ENCODE measurements around the gene FKBP9.

Gene FKBP9

DNA sequence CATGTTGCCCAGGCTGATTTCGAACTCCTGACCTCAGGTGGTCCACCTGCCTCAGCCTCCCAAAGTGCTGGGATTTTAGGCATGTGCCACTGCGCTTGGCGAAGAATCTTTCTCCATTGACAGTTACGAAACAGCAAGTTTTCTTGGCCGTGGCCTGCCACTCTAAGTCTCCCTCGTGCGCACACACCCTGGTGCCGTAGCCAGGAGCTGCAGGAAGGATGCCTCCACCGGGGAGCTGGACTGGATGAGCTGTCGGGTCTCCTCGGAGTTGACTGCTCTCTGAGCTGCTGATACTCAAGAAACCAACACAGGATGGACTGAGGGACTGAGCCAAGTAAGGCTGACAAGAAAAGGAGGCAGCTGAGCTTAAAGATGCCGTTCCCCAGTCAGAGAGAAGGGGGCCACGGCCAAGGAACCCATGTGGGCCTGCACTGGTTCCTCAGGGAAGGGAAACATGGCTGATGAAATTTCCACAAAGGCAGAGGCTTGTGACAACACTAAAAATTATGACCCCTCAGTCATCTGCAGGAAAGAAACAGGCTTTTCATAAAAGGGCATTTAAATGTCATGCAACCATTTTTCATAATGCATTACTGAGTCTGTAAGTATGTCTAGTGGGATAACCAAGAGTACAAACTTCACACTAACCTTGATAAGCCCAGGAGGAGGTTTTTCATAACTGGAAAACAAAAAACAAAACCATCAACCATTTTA lies 27.7 kb upstream of the FKBP9 start:
- TF ChIP-seq, protein P1, sequence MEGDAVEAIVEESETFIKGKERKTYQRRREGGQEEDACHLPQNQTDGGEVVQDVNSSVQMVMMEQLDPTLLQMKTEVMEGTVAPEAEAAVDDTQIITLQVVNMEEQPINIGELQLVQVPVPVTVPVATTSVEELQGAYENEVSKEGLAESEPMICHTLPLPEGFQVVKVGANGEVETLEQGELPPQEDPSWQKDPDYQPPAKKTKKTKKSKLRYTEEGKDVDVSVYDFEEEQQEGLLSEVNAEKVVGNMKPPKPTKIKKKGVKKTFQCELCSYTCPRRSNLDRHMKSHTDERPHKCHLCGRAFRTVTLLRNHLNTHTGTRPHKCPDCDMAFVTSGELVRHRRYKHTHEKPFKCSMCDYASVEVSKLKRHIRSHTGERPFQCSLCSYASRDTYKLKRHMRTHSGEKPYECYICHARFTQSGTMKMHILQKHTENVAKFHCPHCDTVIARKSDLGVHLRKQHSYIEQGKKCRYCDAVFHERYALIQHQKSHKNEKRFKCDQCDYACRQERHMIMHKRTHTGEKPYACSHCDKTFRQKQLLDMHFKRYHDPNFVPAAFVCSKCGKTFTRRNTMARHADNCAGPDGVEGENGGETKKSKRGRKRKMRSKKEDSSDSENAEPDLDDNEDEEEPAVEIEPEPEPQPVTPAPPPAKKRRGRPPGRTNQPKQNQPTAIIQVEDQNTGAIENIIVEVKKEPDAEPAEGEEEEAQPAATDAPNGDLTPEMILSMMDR (conservative IDR thresholded peaks at IDR 0.05) = no peak

DNA sequence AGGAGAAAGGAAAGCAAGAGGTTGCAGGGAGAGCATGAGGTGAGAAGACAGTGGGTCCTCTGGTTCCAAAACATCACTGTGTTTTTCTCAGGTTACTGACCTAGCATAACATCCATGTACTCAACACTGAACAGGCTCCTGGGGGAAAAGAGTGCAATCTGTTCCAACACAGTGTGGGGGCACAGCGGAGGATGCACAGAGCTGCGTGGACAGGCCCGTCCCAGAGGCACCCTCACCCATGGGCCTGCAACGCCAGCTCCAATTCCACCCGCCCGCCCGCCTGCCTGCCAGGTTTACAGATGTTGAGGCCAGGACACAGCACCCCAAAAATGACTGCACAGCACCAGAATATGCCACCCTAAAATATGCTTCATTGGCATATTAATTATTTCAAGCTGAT lies 26.9 kb upstream of the FKBP9 start:
- TF ChIP-seq, protein P1 (conservative IDR thresholded peaks at IDR 0.05) = no peak
- H3K27ac ChIP-seq = no peak overlapping the region

More for the DNA sequence above, 27.7 kb upstream of the FKBP9 start:
- no peak overlapping the region for H3K27ac ChIP-seq

DNA sequence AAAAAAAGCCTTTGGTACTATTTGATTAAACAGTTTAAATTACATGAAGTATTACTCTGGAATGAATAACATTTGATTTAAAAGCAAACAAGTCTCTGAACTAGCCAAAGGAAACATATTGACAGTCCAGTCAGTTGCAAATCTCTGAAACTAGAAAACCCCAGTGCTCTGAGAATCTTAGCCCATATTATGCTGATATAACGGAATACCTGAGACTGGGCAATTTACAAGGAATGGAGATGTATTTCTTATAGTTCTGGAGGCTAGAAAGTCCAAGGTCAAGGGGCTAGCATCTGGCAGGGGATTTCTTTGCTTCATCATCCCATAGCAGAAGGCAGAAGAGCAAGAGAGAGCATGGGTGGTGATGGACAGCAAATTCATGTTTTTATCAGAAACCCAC lies 21.7 kb upstream of the FKBP9 start:
- no peak overlapping the region for H3K27ac ChIP-seq
- TF ChIP-seq, protein P1 (conservative IDR thresholded peaks at IDR 0.05) = no peak

DNA sequence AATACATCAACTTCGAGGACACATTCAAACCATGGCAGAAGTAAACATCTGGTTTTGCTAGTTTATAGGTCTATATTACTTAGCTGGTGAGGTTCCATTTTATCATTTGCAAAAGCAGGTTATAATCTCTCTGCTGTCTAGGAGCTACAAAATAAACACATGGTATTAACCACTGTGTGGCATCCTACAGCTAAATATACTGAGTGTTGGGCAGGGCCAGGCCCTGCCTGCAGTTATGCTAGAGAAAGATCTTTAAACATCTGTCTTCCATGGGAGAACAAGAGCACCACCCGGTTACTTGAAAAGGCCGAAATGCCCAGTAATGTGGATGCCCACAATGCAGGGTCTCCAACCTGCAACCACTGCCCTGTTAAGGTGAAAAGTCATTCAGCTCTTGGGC lies 20.6 kb upstream of the FKBP9 start:
- TF ChIP-seq, protein P1 (conservative IDR thresholded peaks at IDR 0.05) = no peak
- no peak overlapping the region for H3K27ac ChIP-seq

DNA sequence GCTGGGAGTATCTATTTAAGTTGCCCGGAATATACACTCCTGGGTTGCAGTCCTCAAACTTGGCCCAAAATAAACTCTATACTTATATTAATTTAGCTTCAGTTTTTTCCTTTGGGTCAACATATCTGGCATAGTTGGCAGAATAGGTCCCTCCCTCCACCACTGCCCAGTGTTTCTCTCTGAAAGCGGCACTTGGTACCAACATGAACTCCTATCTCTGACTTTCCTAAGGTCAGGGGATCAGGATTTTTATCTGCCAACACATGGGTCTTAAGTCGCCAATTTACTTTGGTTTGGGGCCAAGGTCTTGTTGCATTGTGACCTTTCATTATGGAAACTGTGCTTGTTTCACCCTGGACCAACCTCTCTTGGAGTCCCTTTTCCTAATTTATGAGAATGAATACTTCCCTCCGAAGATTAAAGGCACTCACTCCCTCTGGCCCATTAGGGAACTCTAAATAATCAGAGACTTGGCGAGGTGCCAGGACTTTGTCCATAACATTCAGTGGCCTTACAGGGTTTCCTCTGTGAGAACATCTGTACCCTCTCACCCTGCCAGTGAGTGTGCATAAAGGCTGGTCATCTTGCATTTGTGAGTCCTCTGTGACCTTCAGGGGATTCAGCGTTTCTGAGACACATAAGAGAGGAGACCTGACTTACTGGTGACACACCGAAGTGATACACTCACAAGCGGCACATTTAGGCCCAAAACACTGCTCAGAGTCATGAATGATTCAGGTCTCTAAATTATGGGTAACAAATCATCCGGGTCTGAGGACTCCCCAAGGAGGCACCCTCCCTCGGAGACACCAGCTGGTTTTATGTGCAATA lies 19.7 kb upstream of the FKBP9 start:
- TF ChIP-seq, protein P1 (conservative IDR thresholded peaks at IDR 0.05) = no peak
- H3K27ac ChIP-seq = no peak overlapping the region

DNA sequence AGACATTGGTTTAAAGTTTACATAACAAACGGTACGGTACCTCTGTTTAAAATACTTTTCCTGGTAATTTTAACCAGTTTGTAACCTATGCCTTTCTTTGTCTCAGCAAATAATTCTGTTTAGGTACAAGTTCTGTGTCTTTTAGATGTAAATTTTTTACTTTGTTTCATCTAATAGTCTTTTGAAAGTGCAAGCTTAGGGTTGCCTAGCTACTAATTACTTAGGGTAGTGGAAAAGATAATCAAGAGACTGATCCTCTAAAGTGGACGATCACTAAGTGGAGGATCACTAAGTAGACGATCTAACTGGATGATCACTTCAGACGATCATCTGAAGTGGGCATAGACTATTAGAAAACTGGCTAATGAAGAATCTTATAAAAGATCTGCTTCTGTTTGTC lies 16.1 kb upstream of the FKBP9 start:
- TF ChIP-seq, protein P1 (conservative IDR thresholded peaks at IDR 0.05) = no peak
- H3K27ac ChIP-seq = no peak overlapping the region

DNA sequence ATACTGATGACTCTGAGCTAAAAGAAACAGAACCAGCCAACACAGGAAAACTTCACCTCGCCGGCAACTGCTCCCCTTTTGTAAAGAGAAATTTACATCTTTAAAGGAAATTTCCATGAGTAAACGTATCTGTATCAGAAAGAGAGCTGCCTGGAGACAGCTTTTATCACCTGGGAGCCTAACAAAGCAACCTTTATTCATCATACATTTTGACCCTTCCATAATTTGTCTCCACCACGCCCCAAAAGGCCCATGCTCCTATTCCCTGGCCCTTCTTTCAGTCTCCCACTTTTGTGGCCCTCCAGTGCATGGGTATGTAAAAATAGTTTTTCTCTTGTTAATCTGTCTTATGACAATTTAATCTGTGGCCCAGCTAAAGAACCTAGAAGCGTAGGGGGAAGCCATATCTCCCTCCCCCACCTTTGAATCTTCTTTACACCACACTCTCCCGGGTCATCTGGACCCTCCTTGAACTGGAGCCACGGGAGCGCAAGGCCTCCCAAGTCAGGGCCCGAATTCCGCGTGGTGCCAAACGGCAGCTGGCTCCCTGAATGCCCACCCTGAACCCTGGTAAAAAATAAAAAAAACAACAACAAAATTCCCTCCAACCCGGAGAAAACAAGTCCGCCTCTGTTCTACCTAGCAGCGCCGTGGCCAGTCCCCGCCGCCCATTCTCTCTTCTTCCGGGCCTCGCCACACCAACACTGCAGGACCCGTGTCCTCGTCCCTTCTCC lies 15.4 kb upstream of the FKBP9 start:
- H3K27ac ChIP-seq = no peak overlapping the region
- TF ChIP-seq, protein P1 (conservative IDR thresholded peaks at IDR 0.05) = no peak

All from VCaP (cell line).